IPS DF 19.7 (cell line): Measurements from ENCODE around the gene ENPP1.

Experiments
- DNase-seq: peaks from one replicate; pipeline ENCODE4 v3.0.0-alpha.2; 2013; ENCODE audit warnings: low read depth, low spot score

Gene ENPP1

DNA sequence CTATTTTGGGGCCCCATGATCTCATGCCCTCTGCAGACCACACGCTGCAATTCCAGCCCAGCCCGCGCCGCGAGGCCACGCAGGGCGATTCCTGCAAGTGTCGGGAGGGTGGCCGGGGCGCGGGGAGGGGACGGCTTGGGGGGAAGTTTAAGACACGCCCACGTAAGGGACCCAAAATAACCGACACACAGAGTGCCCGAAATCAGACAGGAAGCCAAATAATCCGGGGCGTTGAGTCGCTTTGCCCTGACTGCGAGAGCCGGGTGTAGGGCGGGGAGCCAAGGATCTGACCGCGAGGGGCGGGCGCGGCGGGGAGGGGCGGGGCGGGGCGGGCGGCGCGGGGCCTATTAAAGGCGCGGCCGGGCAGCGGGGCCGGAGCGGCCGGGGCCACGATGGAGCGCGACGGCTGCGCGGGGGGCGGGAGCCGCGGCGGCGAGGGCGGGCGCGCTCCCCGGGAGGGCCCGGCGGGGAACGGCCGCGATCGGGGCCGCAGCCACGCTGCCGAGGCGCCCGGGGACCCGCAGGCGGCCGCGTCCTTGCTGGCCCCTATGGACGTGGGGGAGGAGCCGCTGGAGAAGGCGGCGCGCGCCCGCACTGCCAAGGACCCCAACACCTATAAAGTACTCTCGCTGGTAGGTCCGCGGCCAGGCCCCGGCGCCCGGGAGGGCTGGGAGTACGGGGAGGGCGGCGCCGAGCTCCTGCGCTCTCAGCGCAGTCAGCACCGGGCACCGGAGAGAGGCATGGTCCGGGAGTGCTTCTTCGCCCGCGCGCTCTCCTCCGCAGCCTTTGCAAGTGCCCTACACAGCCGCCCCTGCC is at the start of gene ENPP1:
Gene ENPP1, plus strand, starts transcription at position 377 of the 816 bp plus-strand sequence. Its CDS starts 16 bp downstream, at position 393.
- no peak for DNase-seq

- DNase-seq = no peak
These were observed 48.9 kb upstream of the ENPP1 start for GRCh38 chr6:131758920-131759319.

- no peak for DNase-seq
These were observed 46.6 kb upstream of the ENPP1 start for GRCh38 chr6:131761060-131761761.

GRCh38 chr6:131761762-131762067 is 46.1 kb upstream of the ENPP1 start:
- no peak for DNase-seq

- DNase-seq = no peak
These were observed 44.8 kb upstream of the ENPP1 start for GRCh38 chr6:131762984-131763383.

GRCh38 chr6:131763749-131764148 is 44.1 kb upstream of the ENPP1 start:
- DNase-seq = no peak

- no peak for DNase-seq
These were observed 43.5 kb upstream of the ENPP1 start for GRCh38 chr6:131764350-131764749.

DNA sequence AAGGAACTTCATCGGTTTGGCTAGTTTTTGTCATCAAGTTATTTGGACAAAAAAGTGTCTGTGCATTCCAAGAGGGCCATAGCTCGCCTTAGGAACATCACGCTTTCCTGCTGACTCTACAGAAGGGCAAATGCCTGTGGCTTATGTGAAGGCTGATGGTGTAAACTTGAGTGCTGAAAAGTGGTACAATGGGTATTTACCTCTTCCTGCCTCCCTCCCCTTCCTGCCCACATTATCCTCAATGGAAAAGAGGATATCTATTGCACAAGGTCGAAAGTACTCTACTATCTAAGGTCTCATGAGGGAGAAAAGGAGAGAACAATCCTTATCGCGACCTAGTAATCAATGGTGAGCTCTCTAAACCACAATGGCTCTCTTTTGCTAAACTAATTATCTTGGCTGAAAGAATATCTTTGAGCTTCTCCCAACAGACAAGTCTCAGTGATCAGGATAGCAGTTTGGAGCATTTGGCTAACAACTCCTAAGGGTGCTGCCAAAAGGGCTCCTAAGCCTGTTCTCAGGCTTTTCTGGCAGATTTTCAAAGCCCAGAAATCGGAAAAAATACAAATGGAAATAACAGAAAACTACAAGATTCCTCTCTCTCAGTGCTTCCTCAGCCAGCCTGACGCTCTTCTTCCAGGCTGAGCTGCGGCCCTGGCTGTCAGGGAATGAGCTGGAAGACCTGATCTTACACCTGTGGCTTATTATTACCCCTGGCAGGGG is 42.6 kb upstream of the ENPP1 start:
- no peak for DNase-seq

- no peak for DNase-seq
These were observed 42.0 kb upstream of the ENPP1 start for GRCh38 chr6:131765804-131766135.

GRCh38 chr6:131766631-131767030 is 41.2 kb upstream of the ENPP1 start:
- DNase-seq = no peak

DNA sequence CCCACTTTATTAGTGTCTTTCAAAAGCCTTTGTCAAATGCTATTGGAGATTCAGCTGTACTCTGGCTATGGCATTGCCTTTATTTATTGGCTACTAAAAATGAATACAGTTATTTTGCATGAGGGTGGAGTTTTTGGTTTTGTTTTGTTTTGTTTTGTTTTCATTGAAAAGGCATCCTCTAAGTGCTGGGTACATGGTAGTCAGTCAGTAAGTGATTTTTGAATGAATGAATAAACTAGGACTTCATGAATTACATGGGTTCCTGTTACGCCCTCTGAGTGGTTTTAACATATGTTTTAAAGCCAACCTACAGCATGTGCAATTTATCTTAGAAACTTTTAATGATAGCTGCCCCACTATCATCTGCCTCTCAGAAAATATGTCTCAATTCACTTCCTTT is 38.9 kb upstream of the ENPP1 start:
- no peak for DNase-seq

- DNase-seq = no peak
These were observed 38.3 kb upstream of the ENPP1 start for GRCh38 chr6:131769385-131770141.

DNA sequence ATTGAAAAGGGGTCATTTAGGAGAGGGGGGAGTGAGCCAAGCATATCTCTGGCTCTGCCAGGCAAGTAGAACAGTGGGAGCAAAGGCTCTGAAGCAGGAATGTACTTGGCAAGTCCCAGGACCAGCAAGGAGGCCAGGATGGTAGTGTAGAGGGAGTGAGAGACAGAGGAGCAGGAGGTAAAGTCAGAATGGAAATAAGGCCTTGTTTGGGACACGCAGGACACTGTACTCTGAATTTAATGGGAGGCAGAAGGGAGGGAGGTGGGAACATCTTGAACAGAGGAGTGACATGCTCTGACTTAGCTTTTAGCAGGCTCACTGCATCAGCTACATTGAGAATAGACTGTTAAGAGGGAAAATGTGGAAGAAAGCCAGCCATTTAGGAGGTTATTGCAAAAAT is 37.0 kb upstream of the ENPP1 start:
- no peak for DNase-seq

- DNase-seq = no peak
These were observed 34.4 kb upstream of the ENPP1 start for GRCh38 chr6:131773284-131773950.

DNA sequence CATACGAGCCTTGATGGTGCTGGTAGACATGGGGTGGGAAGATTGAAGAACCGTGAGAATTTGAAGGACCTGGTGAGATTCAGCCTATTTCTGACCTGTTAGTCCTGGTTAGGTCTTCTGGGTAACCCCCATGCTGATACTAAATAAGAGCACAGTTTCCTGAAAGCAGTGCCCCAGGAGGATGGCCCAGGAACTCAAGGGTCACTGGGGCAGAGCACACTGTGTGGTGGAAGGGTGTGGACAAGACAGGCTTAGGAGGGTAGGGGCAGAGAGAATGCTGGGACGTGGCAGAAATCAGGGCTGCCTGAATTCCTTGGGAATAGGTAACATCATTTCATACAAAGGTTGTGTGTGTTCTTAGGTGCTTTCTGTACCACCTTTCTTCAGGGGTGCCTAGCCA is 31.9 kb upstream of the ENPP1 start:
- no peak for DNase-seq

- no peak for DNase-seq
These were observed 30.8 kb upstream of the ENPP1 start for GRCh38 chr6:131776985-131777384.

DNA sequence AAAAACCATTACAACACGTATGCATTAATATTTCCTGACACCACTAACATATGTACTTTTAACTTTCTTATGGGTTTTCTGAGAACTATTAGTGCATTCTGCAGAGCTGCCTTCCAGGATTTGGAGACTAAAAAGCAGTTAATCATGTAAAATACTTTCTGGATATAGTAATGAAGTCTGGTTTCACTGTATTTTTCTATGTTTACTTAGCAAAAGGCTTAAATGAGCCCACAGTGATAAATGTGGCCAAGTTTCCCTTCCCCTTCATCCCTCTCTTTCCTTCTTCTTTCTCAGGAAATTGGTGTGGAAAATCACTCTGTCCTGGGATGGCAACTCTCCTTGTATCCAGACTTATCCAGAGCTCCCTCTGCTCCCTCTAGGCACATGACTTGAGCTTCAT is 29.7 kb upstream of the ENPP1 start:
- no peak for DNase-seq

DNA sequence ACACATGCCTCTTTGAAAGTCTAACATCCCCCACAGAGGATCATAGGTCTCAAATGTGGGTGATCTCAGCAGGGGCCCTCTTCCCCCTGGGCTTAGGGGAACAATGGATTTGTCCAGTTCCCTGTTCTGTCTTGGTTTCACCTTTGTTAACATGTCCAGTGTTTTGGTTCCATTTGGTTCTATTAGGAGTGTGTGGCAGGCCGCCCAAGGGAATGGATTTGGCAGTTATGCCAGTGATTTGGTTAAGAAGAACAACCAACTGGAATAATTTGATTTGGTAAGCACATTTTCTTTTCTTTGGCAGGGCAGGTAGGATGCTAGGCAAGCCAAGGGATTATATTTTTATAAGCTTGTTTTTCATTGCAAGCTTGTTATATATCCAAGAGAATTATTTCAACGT is 28.5 kb upstream of the ENPP1 start:
- DNase-seq = no peak

DNA sequence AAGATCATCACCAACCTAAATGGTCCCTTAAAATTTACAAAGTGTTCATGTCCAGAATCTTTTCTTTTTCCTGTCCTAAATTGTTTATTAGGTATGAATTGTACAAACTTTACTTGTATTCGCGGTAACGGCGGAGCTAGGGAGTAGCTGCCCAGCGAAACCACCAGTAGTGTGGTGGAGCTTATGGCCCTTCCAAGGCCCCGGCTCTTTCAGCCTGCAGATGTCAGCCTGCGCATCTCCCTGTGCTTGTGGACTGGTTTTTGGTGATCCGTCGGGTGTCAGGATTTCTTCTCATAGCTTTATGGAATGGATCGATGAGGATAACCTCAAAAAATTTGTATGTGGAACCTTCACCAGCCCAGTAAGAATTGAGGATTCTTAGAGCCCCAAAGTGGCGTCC is 27.2 kb upstream of the ENPP1 start:
- no peak for DNase-seq

DNA sequence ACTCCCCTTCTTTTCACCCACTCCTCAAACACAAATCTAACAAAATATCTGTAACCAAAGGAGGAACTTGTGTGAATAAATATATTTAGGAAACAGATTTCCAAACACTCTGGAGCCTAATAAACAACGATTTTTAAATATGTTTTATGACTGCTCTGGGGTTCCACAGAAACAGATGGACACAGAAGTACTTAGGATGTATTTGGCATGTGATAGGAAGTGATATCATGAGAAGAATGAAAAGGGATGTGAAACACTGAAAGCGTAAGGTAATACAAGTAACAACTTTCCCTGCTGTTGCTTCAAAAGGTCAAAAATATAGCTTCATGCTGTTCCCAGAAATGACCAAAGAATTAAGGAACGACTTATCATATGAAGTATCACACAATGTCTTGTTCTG is 26.1 kb upstream of the ENPP1 start:
- DNase-seq = no peak

GRCh38 chr6:131782764-131783163 is 25.1 kb upstream of the ENPP1 start:
- DNase-seq = no peak

GRCh38 chr6:131784561-131784960 is 23.3 kb upstream of the ENPP1 start:
- DNase-seq = no peak
